ENCODE results near the gene GNAI2. TPM values are rescaled to one million over a fixed set of nuclear protein-coding genes. Genes with fewer than 3 reads are reported as not detected.
A peak's percentile ranks its signal among the peaks of the same experiment; 100 is the strongest.

Gene GNAI2
- total and polyA plus RNA-seq, 2 donors (not counting 3 experiments of a cell fraction or from before 2014, with no cell fraction given): 767 to 1,875 TPM

- H3K36me3 ChIP-seq (ENCODE audit: control insufficient read depth in 2 of 2, extremely low read depth in 1 of 2, insufficient read depth in 2 of 2, low read length in 2 of 2): peaks cover 2 to 10% of the 10 kb centered on the region in 2 experiments
- ChIA-PET POLR2A (no interaction called here), CTCF (interaction anchor here (0.6 to 2.4 kb wide), 4 partner anchors 9 to 68 kb away, joined by 3 to 17 read pairs (median 5); no protein-coding TSS in a partner anchor)
- no peaks in the 10 kb centered on the region for H3K9me1 ChIP-seq (replicated peaks; ENCODE audit: control insufficient read depth, extremely low read depth, insufficient read depth, low read length)
- H3K4me2 ChIP-seq (ENCODE audit: insufficient read depth, low read length): peak overlapping the region; percentile 93
- peak; percentile 85 for DNase-seq (ENCODE audit: low read depth, low spot score)
- H3K9ac ChIP-seq (replicated peaks; ENCODE audit: extremely low read depth, insufficient read depth, low read length): peak overlapping the region; percentile 91
- H3K4me1 ChIP-seq (ENCODE audit: control insufficient read depth, extremely low read depth, insufficient read depth, low read length): peaks cover 47% of the 10 kb centered on the region
- FAIRE-seq: peak; percentile 98
- intact Hi-C loops (cut with micrococcal nuclease) (loop anchor here (1.0 to 5.0 kb wide), 4 partner anchors 8 to 81 kb away; partner anchors contain the start of gene SEMA3F), dilution Hi-C loops (cut with MboI; ENCODE audit: extremely low pct_ligation_motif_present, low sequenced_read_pairs) (no loop called here)
- H4K20me1 ChIP-seq (replicated peaks; ENCODE audit: control insufficient read depth, extremely low read depth, insufficient read depth, low read length): no peaks in the 10 kb centered on the region
- TF ChIP-seq FOS (IDR thresholded peaks at IDR 0.05; ENCODE audit: borderline replicate concordance, insufficient read depth, low read length) (no peak), CTCF (IDR thresholded peaks at IDR 0.05; ENCODE audit: extremely low read depth in 1 of 2, insufficient read depth in 1 of 2, low read depth in 1 of 2, low read length in 2 of 2) (no peak), MYC (IDR thresholded peaks at IDR 0.05; ENCODE audit: low read depth, low read length) (no peak), MAX (IDR thresholded peaks at IDR 0.05; ENCODE audit: insufficient read depth, insufficient read length) (no peak), GATA2 (IDR thresholded peaks at IDR 0.05; ENCODE audit: insufficient read depth, insufficient read length, low read depth, low read length) (no peak), EZH2 (IDR thresholded peaks at IDR 0.05; ENCODE audit: borderline replicate concordance, low read depth, low read length, severe bottlenecking) (no peak), POLR2AphosphoS5 (IDR thresholded peaks at IDR 0.05; ENCODE audit: insufficient read depth, low read depth, low read length) (peak; percentile 81), JUN (IDR thresholded peaks at IDR 0.05; ENCODE audit: borderline replicate concordance, insufficient read depth, insufficient read length, low read depth) (no peak), POLR2A (IDR thresholded peaks at IDR 0.05; ENCODE audit: low read depth, low read length) (peak; percentile 62)
- no TSS peak for BruUV-seq (replicated peaks)
- no peak overlapping the region for H2AFZ ChIP-seq (ENCODE audit: low read depth, low read length)
- H3K27ac ChIP-seq (ENCODE audit: insufficient read depth, low read depth, low read length): peak overlapping the region; percentile 60
- H3K4me3 ChIP-seq (replicated peaks in 1 of 3; ENCODE audit: insufficient read depth in 1 of 3, low read depth in 1 of 3, low read length in 3 of 3): peak overlapping the region; percentile 80 to 88 (median 81)
- H3K27me3 ChIP-seq (ENCODE audit: control insufficient read depth in 2 of 2, insufficient read depth in 2 of 2, low read length in 2 of 2): no peaks in the 10 kb centered on the region
- H3K79me2 ChIP-seq (ENCODE audit: control insufficient read depth, insufficient read depth, low read length): peaks cover 67% of the 10 kb centered on the region
- no peaks in the 10 kb centered on the region for H3K9me3 ChIP-seq (replicated peaks; ENCODE audit: control insufficient read depth, insufficient read depth, low read length)
Observed at GRCh38 chr3:50237754-50238548, 1.9 kb downstream of the GNAI2 start.

Data from endothelial cell of umbilical vein (primary cell).